ENCODE results near the gene RPH3AL. TPM values are rescaled to one million over a fixed set of nuclear protein-coding genes. Genes with fewer than 3 reads are reported as not detected.

RPH3AL gene
- total RNA-seq, 3 donors from 2014 or later (not counting 1 experiment from before 2014, with no cell fraction given): 7.2 to 9.9 (median 7.9) TPM

GRCh38 chr17:353213-353837, 718 bp upstream of the RPH3AL start:
- intact Hi-C loops (cut with micrococcal nuclease): no loop called here
- no peaks in the 10 kb centered on the region for H3K9me3 Mint-ChIP-seq
- no peak for TF ChIP-seq CTCF (IDR thresholded peaks at IDR 0.05)

GRCh38 chr17:351875-352420, 659 bp downstream of the RPH3AL start:
- ATAC-seq: no peak
- Mint-ChIP-seq H3K27me3 (ENCODE audit: low read depth in 2 of 2) (peaks cover 0 to 2% of the 10 kb centered on the region in 2 donors), H3K9me3 (no peaks in the 10 kb centered on the region), H3K36me3 (no peaks in the 10 kb centered on the region), H3K4me1 (peaks cover 5 to 6% of the 10 kb centered on the region in 2 donors), H3K4me3 (no peak overlapping the region), H3K27ac (no peak overlapping the region)
- H3K4me1 ChIP-seq (ENCODE audit: control insufficient read depth, insufficient read depth, low read length): peaks cover 12% of the 10 kb centered on the region
- H3K27me3 ChIP-seq (ENCODE audit: control insufficient read depth, insufficient read depth, low read length): no peaks in the 10 kb centered on the region
- H3K27ac ChIP-seq (ENCODE audit: low read length): no peak overlapping the region
- no peaks in the 10 kb centered on the region for H3K9me3 ChIP-seq (ENCODE audit: control insufficient read depth, insufficient read depth, low read length)
- no peak for DNase-seq
- TF ChIP-seq CTCF (IDR thresholded peaks at IDR 0.05): no peak
- WGBS (ENCODE audit: insufficient coverage): 85% methylated on average over 19 of the region's 19 CpGs
- H3K4me3 ChIP-seq (ENCODE audit: low read length): no peak overlapping the region
- intact Hi-C loops (cut with micrococcal nuclease): no loop called here
- H3K36me3 ChIP-seq (ENCODE audit: control insufficient read depth, insufficient read depth, low read length): no peaks in the 10 kb centered on the region

More at GRCh38 chr17:353213-353837, 718 bp upstream of the RPH3AL start:
- Mint-ChIP-seq H3K36me3 (no peaks in the 10 kb centered on the region), H3K27me3 (ENCODE audit: low read depth in 2 of 2) (peaks cover 0 to 2% of the 10 kb centered on the region in 2 donors), H3K4me3 (no peak overlapping the region), H3K4me1 (peaks cover 5 to 6% of the 10 kb centered on the region in 2 donors), H3K27ac (no peak overlapping the region)
- Histone ChIP-seq H3K27me3 (ENCODE audit: control insufficient read depth, insufficient read depth, low read length) (no peaks in the 10 kb centered on the region), H3K9me3 (ENCODE audit: control insufficient read depth, insufficient read depth, low read length) (no peaks in the 10 kb centered on the region), H3K27ac (ENCODE audit: low read length) (no peak overlapping the region), H3K4me3 (ENCODE audit: low read length) (no peak overlapping the region), H3K36me3 (ENCODE audit: control insufficient read depth, insufficient read depth, low read length) (no peaks in the 10 kb centered on the region), H3K4me1 (ENCODE audit: control insufficient read depth, insufficient read depth, low read length) (peaks cover 12% of the 10 kb centered on the region)
- ATAC-seq (no peak), DNase-seq (no peak)
- WGBS (ENCODE audit: insufficient coverage): 64% methylated on average over 8 of the region's 8 CpGs

- H3K36me3 Mint-ChIP-seq: no peaks in the 10 kb centered on the region
- WGBS (ENCODE audit: insufficient coverage): 77% methylated on average over 6 of the region's 6 CpGs
- intact Hi-C loops (cut with micrococcal nuclease): no loop called here
Measured at GRCh38 chr17:351449-351738, 1.2 kb downstream of the RPH3AL start.

More at GRCh38 chr17:351449-351738, 1.2 kb downstream of the RPH3AL start:
- Histone ChIP-seq H3K9me3 (ENCODE audit: control insufficient read depth, insufficient read depth, low read length) (no peaks in the 10 kb centered on the region), H3K36me3 (ENCODE audit: control insufficient read depth, insufficient read depth, low read length) (no peaks in the 10 kb centered on the region), H3K27me3 (ENCODE audit: control insufficient read depth, insufficient read depth, low read length) (no peaks in the 10 kb centered on the region), H3K27ac (ENCODE audit: low read length) (no peak overlapping the region), H3K4me1 (ENCODE audit: control insufficient read depth, insufficient read depth, low read length) (peaks cover 12% of the 10 kb centered on the region), H3K4me3 (ENCODE audit: low read length) (no peak overlapping the region)
- no peak overlapping the region for H3K4me3 Mint-ChIP-seq
- peaks cover 0 to 2% of the 10 kb centered on the region in 2 donors for H3K27me3 Mint-ChIP-seq (ENCODE audit: low read depth in 2 of 2)
- DNase-seq (no peak), ATAC-seq (no peak)
- no peaks in the 10 kb centered on the region for H3K9me3 Mint-ChIP-seq
- peaks cover 5 to 6% of the 10 kb centered on the region in 2 donors for H3K4me1 Mint-ChIP-seq
- H3K27ac Mint-ChIP-seq: peak overlapping the region in 1 of 2 donors; percentile 1
- TF ChIP-seq CTCF (IDR thresholded peaks at IDR 0.05): no peak

Measured in natural killer cell (primary cell).